ENCODE data around the gene DGKZ.

DNA sequence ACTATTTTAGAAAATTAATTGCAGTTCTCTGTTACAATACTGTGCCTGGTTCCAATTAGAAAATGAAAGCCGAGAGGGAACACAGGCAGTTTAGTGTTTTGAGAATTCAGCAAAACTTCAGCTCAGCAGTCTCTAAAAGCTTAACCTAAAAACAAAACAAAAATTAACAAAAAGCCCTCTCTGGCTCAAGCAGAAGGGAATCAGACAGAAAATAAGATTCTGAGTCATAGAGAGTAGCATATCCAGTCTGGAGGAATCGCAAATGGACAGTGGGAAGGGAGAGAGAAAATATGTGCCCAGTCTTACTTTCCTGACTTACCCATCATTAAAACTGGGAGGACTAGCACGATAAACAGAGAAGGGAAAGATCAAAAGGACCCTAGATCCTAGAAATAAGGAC is 82.5 kb downstream of the DGKZ start:
- no peak for TF ChIP-seq CTCF (IDR thresholded peaks at IDR 0.05)
- TF ChIP-seq POLR2A (IDR thresholded peaks at IDR 0.05): no peak

All from Peyer's patch (tissue), 4 donors.